GM19463 (cell line): ENCODE results near the gene RASGRF1.

Source experiments
- ATAC-seq: cut with Tn5 transposase; IDR thresholded peaks from one replicate; pipeline ENCODE4 v1.9.1; 2021; ENCODE audit warnings: mild to moderate bottlenecking, moderate library complexity; ENCODE audit not compliant: unreplicated experiment

The RASGRF1 gene

DNA sequence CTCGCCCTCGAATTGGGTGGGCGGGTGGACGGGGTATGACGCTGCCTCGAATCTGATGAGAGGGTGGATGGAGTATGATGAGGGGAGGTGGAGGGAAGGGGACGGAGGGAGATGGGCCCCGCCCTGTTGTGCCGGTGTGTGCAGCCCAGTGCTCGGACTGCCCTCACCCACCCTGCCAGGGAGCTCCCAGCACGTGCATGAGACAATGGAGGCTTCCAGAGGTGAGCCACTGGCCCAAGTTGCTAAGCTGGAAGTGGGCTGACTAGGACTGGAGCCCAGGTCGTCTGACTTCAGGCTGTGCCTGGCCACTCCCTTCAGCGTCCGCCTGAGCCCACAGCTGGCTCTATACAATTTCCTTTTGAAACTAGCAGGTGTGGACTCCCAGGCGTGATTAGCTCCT, 98.7 kb downstream of the RASGRF1 start:
- ATAC-seq, result no peak

GRCh38 chr15:78991476-78991875, 99.1 kb downstream of the RASGRF1 start:
- ATAC-seq, result no peak

GRCh38 chr15:78990278-78990677, 100.3 kb downstream of the RASGRF1 start:
- no peak for ATAC-seq

DNA sequence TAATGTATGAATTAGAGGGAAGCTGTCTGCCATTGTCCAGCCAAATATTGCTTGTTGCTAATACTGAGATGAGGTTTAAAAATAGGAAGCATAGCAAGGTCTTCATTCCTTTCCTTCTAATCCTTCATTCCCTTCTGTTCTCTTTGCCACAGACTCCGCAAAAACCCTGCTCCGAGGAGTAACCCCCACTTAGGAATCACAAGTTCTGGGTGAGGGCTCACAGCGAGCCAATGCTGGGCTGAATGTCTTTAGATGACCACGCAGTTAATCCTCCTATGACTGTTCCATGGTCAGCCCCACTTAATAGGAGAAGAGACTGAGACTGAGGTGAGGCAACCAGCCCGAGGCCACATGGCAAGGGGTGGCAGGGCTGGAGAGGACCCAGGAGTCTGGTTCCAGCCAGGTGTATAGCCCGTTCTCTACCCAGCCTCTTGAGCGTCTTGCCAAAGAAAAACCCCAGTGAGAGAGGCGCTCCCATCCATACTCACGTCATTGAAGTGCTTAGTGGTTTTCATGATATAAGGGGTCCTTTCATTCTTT, 100.8 kb downstream of the RASGRF1 start:
- ATAC-seq, result no peak

- ATAC-seq, result peak; percentile 74
Observed at GRCh38 chr15:78988361-78988911, 102.1 kb downstream of the RASGRF1 start.

- no peak for ATAC-seq
Observed at GRCh38 chr15:78987556-78988360, 102.8 kb downstream of the RASGRF1 start.

DNA sequence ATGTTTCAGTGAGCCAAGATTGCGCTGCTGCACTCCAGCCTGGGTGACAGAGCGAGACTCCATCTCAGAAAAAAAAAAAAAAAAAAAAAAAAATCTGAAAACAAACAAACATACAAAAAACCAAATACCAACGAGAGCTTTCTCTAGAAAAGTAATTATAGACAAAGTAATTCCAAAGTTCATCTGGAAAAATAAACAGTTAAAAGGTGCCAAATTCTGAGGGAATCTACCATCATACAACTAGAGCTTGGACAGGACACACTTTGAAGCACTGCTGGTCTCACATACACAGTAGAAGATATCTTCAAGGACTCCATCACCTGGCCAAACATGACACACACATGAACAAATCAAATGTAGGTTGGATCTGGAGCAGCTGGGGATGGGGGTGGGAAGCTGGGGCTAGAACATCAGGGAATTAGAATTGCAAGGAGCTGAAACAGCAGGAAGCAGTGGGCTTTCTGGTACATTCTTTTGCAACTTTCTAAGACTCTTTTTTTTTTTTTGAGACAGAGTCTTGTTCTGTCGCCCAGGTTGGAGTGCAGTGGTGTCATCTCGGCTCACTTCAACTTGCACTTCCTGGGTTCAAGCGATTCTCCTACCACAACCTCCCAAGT, 104.6 kb downstream of the RASGRF1 start:
- ATAC-seq, result no peak

- ATAC-seq, result no peak
Observed at GRCh38 chr15:78984041-78984440, 106.5 kb downstream of the RASGRF1 start.

DNA sequence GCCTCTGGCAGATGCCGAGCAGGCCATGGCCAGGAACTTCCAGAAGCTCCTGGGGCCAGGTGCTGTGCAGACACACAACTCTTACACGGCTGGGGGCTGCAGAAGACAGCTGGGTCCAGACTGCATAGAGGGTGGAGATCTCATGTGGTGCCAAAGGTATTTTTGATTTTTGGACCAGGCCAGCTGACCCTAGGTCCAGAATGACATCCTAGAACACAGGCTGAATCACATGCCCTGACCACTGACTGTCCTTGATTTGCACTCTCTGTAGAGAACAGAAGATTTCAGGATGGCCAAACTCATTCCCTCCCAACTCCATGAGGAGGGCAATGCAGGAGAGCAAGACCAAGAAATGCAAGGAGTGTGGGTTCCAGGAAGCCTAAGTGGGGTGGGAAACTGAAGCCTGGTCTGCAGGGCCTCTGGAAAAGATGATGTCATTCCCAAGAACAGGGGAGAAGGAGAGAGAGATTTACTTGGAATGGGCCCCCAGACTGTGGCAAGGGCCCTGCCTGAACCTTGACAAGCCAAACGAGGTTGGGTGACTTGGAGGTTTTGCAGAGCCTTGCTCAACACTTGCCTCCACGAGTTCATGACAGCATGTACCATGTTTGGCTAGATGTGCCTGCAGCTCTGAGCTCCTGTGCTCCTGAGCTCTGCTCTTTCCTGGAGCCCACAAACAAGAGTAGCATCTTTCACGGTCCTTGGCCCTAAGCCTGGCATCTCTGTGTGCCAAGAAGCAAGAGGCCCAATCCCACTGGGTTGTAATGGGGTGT, 107.2 kb downstream of the RASGRF1 start:
- no peak for ATAC-seq

DNA sequence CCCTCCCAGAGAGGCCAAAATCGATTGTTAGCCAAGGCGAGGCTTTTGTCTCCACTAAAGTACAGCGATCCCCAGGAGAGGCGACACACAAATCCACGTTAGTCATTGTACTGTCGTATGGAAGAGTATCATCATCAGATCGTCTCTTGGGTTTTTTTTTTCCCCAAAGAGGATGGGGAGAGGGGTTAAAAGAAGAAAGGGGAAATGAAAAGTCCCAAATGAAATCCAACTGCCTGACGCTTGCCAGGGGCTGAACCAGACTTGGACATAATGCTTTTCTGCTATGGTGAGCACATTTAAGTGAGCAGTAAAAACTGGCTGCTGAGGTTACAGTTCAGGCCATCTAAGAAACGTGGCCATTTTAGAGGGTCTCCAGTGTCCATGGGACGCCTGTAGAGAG, 107.8 kb downstream of the RASGRF1 start:
- ATAC-seq, result no peak

DNA sequence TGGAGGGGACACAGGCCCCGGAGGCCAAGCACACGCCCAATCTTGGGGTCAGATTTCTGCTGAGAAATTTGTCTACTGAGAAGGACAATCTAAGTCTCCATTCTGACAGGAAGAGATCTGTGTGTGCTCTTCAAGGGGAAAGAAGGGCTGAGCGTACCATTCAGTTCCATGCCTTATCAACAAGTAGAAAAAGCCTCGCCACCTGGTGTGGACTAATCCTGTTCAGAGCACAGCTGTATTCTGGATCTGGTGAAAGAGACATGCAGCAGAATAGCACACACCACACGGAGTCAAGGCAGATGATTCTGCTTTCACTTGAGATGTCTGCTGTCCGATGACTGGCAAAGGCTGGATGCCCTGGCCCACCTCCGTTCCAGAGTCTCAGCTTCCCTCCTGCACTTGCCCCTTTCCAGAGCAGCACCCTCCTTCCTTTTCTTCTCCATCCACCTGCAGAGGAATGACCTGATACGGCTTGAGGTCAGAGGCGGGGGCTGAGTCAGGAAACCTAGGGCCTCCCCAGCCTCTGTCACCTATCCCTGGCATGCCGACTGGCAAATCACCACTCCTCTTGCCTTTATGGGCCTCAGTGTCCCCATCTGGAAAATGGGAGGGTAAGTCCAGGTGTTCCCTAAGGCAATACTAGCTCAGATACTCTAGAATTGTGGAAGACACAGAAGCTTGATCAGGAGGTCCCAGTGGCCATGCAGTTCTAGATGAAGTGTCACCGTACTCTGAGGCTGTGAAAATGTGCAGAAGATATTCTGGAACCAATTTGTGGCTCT, 108.9 kb downstream of the RASGRF1 start:
- ATAC-seq, result no peak

DNA sequence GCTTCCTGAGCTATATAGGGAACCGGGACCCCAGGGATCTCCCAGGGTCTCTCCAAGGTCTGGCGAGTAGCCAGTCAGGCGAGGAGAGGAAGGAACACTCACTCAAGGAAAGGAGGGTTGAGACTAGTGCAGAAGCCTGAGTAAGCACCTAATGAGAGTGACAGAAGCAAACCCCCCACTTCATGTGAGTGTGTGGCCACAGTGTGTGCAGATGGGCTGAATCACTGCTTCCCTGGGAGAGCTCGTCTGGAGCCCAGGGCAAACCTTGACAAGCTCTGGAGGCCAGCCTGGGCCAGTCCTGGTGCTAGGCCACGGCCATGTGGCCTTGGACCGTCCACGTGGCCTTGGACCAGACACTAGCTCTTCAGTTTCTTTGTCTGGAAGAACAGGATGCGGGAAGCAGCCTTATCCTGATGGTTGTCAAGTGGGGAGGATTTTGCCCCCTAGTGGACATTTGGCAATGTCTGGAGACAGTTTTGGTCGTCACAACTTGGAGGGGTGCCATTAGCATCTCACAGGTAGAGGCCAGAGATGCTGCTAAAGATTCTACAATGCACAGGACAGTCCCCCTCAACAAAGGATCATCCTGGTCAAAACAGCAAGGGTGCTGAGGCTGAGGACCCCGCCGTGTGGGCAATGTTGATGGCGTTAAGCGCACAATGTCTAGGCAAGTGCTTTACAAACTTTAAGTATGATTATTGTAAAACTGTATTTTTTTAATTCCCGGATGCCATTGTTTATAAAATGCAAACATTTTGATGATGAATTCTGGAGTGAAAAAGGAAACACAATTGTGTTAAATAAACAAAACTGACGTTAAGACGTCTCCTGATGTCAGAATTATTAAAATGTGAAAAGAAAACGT, 110.9 kb downstream of the RASGRF1 start:
- no peak for ATAC-seq

DNA sequence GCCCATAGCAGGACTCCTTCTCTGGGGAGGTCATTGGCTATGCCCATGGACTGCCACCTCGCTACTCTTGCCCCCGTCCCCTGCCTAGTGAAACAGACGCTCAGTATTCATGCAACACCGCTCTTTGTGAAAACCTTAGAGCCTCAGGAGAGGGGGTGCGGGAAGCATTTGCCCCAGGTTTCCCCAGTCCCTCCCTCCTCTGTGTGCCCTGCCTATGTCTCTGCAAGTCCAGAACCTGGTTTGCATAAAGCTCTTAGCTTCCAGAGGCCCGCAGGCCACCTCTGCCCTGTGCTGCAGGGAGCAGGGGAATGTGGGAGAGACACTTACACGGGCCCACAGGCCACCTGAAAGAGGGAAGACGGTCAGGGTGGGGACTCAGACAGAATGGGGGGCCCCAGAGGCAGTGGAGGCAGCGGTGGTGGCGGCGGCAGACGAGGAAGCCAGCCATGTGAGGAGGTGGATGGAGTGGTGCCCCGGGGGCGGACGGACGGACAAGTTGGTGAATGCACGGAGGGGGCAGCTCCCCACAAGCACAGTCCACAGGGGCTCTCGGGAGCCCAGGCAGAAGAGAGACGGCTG, 111.9 kb downstream of the RASGRF1 start:
- ATAC-seq, result no peak

GRCh38 chr15:78977591-78978347, 112.8 kb downstream of the RASGRF1 start:
- ATAC-seq, result peak; percentile 20

DNA sequence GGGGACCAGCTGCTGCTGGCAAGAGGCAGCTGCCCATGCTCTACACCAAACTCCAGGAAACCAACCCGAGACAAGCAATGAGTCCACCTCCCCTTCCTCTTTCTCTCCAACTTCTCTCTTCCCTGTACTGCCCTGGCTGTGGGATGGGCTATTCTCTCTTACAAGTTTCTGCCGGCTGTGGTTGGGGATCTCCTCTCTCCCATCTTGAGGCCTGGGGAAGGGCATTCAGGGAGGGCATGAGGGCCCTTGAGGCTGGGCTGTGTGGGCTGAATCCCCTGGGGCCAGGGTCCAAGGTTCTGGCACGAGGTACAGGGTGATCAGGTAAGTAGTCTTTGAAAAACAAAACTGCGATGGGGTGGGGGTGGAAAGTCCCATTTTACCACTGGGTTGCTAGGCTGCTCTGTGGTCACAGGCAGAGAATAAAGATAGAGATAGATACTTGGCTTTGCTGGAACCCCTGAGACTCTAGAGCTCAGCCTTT, 113.4 kb downstream of the RASGRF1 start:
- peak; percentile 73 for ATAC-seq

DNA sequence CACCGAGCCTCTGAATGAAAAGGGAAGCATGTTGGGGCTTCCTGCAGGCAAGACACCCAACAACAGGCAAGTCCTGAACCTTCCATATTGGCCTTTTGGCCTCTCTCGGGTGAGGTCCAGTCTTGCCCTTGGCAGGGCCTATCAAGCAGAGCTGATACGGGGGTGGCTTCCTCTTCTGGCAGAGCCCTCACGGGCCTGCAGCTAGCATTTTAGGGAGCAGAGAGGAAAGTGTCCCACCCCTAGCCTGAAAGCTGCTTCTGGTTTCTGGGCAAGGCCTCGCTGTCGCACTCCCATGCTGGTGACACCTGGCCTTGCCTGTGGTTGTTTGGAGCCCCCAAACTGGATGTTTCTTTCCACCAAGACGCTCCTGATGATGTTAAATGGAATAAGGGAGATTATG, 113.9 kb downstream of the RASGRF1 start:
- ATAC-seq, result peak; percentile 9

DNA sequence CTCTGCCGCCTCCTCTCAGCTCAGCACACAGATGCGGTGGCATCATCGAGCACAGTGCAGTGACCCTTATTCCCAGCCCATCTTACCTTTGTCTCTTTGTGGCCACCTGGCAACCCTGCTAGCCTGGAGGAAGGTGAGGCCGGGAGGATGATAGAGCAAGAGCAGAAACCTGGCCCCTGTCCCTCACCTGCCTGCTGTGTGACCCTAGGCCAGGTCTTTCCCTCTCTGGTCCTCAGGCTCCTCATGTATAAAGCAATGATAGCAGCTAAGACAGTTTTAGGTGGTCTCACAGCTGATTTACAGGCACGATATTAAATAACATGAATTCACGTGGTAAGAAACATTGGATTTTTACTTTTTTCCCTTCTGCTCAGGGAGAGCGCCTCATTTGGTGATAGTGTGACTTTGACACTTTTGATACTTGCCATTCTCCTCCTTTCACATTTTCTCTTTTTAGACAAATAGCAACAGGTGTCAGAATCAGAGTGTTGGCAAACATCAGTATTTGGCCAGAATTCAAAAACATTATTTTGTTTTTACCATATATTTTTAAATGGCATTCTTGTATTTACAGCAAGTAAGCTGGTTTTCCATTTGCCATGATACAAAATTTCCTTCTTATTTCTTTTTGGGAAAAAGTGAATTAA, 116.2 kb downstream of the RASGRF1 start:
- no peak for ATAC-seq
